Spleen (tissue), 7 donors: Measurements from ENCODE around the gene AGAP5.
"Not testable (repeated sequence)": the region's sequence is repeated elsewhere in the genome, so short reads cannot be mapped to it uniquely, and the experiment has no call there.

Experiments used
- CTCF ChIP-seq, 11 experiments: fragments of 200-600 bp in 7 of 11; fragments of 450-650 bp in 4 of 11; sonication (generic) in 4 of 11; IDR thresholded peaks in 8 of 11; conservative IDR thresholded peaks in 3 of 11; 1 replicate in 7 of 11; 2 replicates in 4 of 11; pipeline versions ENCODE4 v1.4.0 to v1.8.0; 2016 to 2021; ENCODE audit warnings: antibody characterized with exemption in 11 of 11, inconsistent platforms in 4 of 11, mild to moderate bottlenecking in 1 of 11
- POLR2A ChIP-seq, 3 donors: fragments of 450-650 bp; IDR thresholded peaks; one replicate each; pipeline ENCODE4 v1.5.1; 2017; ENCODE audit warnings: antibody characterized with exemption in 3 of 3, mild to moderate bottlenecking in 1 of 3
- donor health status: DM: no; HTN: no; CAD: no; lungs with moderate emphysema.
- donor health status: DM: no; HTN: no; CAD: no.
- donor health status: DM: no; HTN: no; CAD: no.

GRCh38 chr10:73666153-73666809 lies 31.6 kb downstream of the AGAP5 start:
- not testable (repeated sequence) for TF ChIP-seq CTCF (IDR thresholded peaks at IDR 0.05 in 8 of 11, conservative IDR thresholded peaks at IDR 0.05 in 3 of 11); POLR2A (IDR thresholded peaks at IDR 0.05)
